Mesenchymal stem cell (in vitro differentiated cells and primary cell): Measurements from ENCODE around the gene TNFRSF8. TPM values are rescaled to one million over a fixed set of nuclear protein-coding genes. Genes with fewer than 3 reads are reported as not detected.

Source experiments
- DNase-seq: peaks from one replicate; pipeline ENCODE4 v3.0.0-alpha.2; 2013
- H2AFZ ChIP-seq: one replicate; pipeline ENCODE4 v1.6.1; 2013; ENCODE audit warnings: low read depth, mild to moderate bottlenecking, control low read depth, inconsistent platforms, low read length, moderate library complexity
- H2AK5ac ChIP-seq: 2 replicates; pipeline ENCODE4 v1.6.1; 2013; ENCODE audit warnings: low read length, moderate library complexity, mild to moderate bottlenecking, inconsistent platforms; ENCODE audit not compliant: severe bottlenecking
- H2BK120ac ChIP-seq: one replicate; pipeline ENCODE4 v1.6.1; 2013; ENCODE audit warnings: low read depth, mild to moderate bottlenecking, inconsistent platforms, low read length, moderate library complexity
- H2BK12ac ChIP-seq, 2 experiments: one replicate each; pipeline ENCODE4 v1.6.1; 2013; ENCODE audit warnings: inconsistent platforms in 2 of 2, low read length in 2 of 2, mild to moderate bottlenecking in 2 of 2, moderate library complexity in 2 of 2, control low read depth in 1 of 2
- H2BK15ac ChIP-seq: one replicate; pipeline ENCODE4 v1.6.1; 2013; ENCODE audit warnings: mild to moderate bottlenecking, low read depth, inconsistent platforms; ENCODE audit not compliant: poor library complexity, severe bottlenecking
- H2BK5ac ChIP-seq: 2 replicates; pipeline ENCODE4 v1.6.1; 2013; ENCODE audit warnings: low read depth, mild to moderate bottlenecking, low read length, control low read depth, inconsistent platforms; ENCODE audit not compliant: poor library complexity, severe bottlenecking
- H3K14ac ChIP-seq, 2 experiments: one replicate each; pipeline ENCODE4 v1.6.1; 2013; ENCODE audit warnings: inconsistent platforms in 2 of 2, low read length in 2 of 2, control low read depth in 1 of 2, mild to moderate bottlenecking in 1 of 2, moderate library complexity in 1 of 2
- H3K18ac ChIP-seq, 2 experiments: one replicate each; pipeline ENCODE4 v1.6.1; 2013; ENCODE audit warnings: inconsistent platforms in 2 of 2, low read length in 2 of 2, control low read depth in 1 of 2, low read depth in 1 of 2, mild to moderate bottlenecking in 1 of 2
- H3K23ac ChIP-seq, 2 experiments: one replicate each; pipeline ENCODE4 v1.6.1; 2013; ENCODE audit warnings: inconsistent platforms in 2 of 2, low read length in 2 of 2, mild to moderate bottlenecking in 2 of 2, moderate library complexity in 2 of 2, control low read depth in 1 of 2
- H3K27ac ChIP-seq: 2 replicates; pipeline ENCODE4 v1.5.1; 2013; ENCODE audit warnings: mild to moderate bottlenecking, moderate library complexity, low read length, control low read depth, inconsistent platforms; ENCODE audit not compliant: poor library complexity, severe bottlenecking
- H3K27me3 ChIP-seq, 2 experiments: 2 replicates each; pipeline versions ENCODE4 v1.6.1 to v1.7.0; 2013; ENCODE audit warnings: low read length in 2 of 2, mild to moderate bottlenecking in 2 of 2, moderate library complexity in 2 of 2, control low read depth in 1 of 2, inconsistent platforms in 1 of 2; ENCODE audit not compliant: control insufficient read depth in 1 of 2, insufficient read depth in 1 of 2
- H3K36me3 ChIP-seq, 2 experiments: 2 replicates each; pipeline versions ENCODE4 v1.6.1 to v1.7.0; 2013; ENCODE audit warnings: low read length in 2 of 2, control low read depth in 1 of 2, inconsistent platforms in 1 of 2, low read depth in 1 of 2, mild to moderate bottlenecking in 1 of 2; ENCODE audit not compliant: insufficient read depth in 2 of 2, control insufficient read depth in 1 of 2
- H3K4ac ChIP-seq, 2 experiments: one replicate each; pipeline ENCODE4 v1.6.1; 2013; ENCODE audit warnings: inconsistent platforms in 2 of 2, low read length in 2 of 2, mild to moderate bottlenecking in 2 of 2, moderate library complexity in 2 of 2, control low read depth in 1 of 2, low read depth in 1 of 2
- H3K4me1 ChIP-seq: 2 replicates; pipeline ENCODE4 v1.6.1; 2013; ENCODE audit warnings: low read depth, low read length, control low read depth; ENCODE audit not compliant: control insufficient read depth, insufficient read depth
- H3K4me2 ChIP-seq: 2 replicates; pipeline ENCODE4 v1.6.1; 2013; ENCODE audit warnings: low read length, mild to moderate bottlenecking, inconsistent platforms; ENCODE audit not compliant: poor library complexity, severe bottlenecking
- H3K4me3 ChIP-seq, 2 experiments: 2 replicates each; pipeline versions ENCODE4 v1.5.1 to v1.7.0; 2013; ENCODE audit warnings: low read length in 2 of 2, mild to moderate bottlenecking in 2 of 2, control low read depth in 1 of 2, low read depth in 1 of 2; ENCODE audit not compliant: insufficient read depth in 1 of 2
- H3K79me1 ChIP-seq: replicated peaks from 2 replicates; pipeline ENCODE4 v1.6.1; 2013; ENCODE audit warnings: mild to moderate bottlenecking, control low read depth, low read length, inconsistent platforms; ENCODE audit not compliant: poor library complexity, severe bottlenecking
- H3K9ac ChIP-seq: 2 replicates; pipeline ENCODE4 v1.7.0; 2013; ENCODE audit warnings: mild to moderate bottlenecking, low read length, moderate library complexity
- H3K9me3 ChIP-seq: 2 replicates; pipeline ENCODE4 v1.7.0; 2013; ENCODE audit warnings: mild to moderate bottlenecking, low read length; ENCODE audit not compliant: control insufficient read depth
- H4K8ac ChIP-seq: one replicate; pipeline ENCODE4 v1.6.1; 2013; ENCODE audit warnings: inconsistent platforms, mild to moderate bottlenecking, low read length, moderate library complexity
- H4K91ac ChIP-seq: one replicate; pipeline ENCODE4 v1.6.1; 2013; ENCODE audit warnings: mild to moderate bottlenecking, low read length, inconsistent platforms
- WGBS: methylation state at CpG from one replicate; pipeline ENCODE4 v1.1.7; 2013; ENCODE audit warnings: mixed read lengths; 5-methylcytosine and 5-hydroxymethylcytosine counted together
- small RNA-seq: library from polyadenylated mRNA; stranded (forward); fragments of <200 nt; extraction: miRNeasy Mini kit (QIAGEN cat#:217004); gene quantifications from one replicate; pipeline ENCODE3, GENCODE V24; 2013; ENCODE audit warnings: low read depth

TNFRSF8 gene

DNA sequence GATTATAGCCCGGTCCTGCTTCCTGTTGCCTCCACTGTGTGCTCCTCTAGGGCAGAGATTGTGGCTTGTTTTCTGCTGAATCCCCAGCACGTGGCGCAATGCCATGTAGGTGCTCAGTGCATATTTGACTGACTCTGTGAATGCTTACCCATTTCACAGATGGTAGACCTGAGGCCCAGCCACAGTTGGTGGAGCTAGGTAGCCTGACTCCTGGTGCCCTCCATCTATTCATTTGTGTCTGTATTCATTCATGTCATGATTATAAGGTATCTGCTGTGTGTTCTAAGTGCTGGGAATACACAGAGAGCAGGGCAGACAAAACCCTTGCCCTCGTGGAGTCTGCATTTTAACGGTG, 126.2 kb downstream of the TNFRSF8 start:
- H2BK5ac ChIP-seq = no peak overlapping the region
- DNase-seq = no peak
- H3K18ac ChIP-seq = peak overlapping the region in 1 of 2 experiments; percentile 31
- 80% methylated on average over 5 of the region's 5 CpGs for WGBS
- H3K4me1 ChIP-seq = peaks cover 25% of the 10 kb centered on the region
- H4K91ac ChIP-seq = no peak overlapping the region
- H3K79me1 ChIP-seq = no peaks in the 10 kb centered on the region
- H4K8ac ChIP-seq = no peak overlapping the region
- H2BK120ac ChIP-seq = no peak overlapping the region
- peak overlapping the region in 1 of 2 experiments; percentile 60 for H2BK12ac ChIP-seq
- no peaks in the 10 kb centered on the region for H3K9me3 ChIP-seq
- H2AK5ac ChIP-seq = no peak overlapping the region
- H2BK15ac ChIP-seq = no peak overlapping the region
- no peaks in the 10 kb centered on the region for H3K27me3 ChIP-seq
- peaks cover 0 to 48% of the 10 kb centered on the region in 2 experiments for H3K36me3 ChIP-seq
- H2AFZ ChIP-seq = no peak overlapping the region
- H3K14ac ChIP-seq = peak overlapping the region in 1 of 2 experiments; percentile 10
- H3K4me3 ChIP-seq = no peak overlapping the region
- H3K4me2 ChIP-seq = no peak overlapping the region
- no peak overlapping the region for H3K27ac ChIP-seq
- H3K23ac ChIP-seq = no peak overlapping the region
- no peak overlapping the region for H3K9ac ChIP-seq
- H3K4ac ChIP-seq = no peak overlapping the region

GRCh38 chr1:12191242-12192032, 128.3 kb downstream of the TNFRSF8 start:
- WGBS = 94% methylated on average over 58 of the region's 58 CpGs

More at GRCh38 chr1:12191242-12192032, 128.3 kb downstream of the TNFRSF8 start:
- H2BK5ac ChIP-seq = no peak overlapping the region
- no peak overlapping the region for H2BK120ac ChIP-seq
- H4K8ac ChIP-seq = no peak overlapping the region
- H3K79me1 ChIP-seq = no peaks in the 10 kb centered on the region
- H3K36me3 ChIP-seq = peaks cover 0 to 65% of the 10 kb centered on the region in 2 experiments
- H3K4me3 ChIP-seq = no peak overlapping the region
- peaks cover 5% of the 10 kb centered on the region for H3K4me1 ChIP-seq
- no peak overlapping the region for H3K4ac ChIP-seq
- no peak overlapping the region for H3K27ac ChIP-seq
- no peak overlapping the region for H2AFZ ChIP-seq
- no peak for DNase-seq
- no peaks in the 10 kb centered on the region for H3K27me3 ChIP-seq
- no peak overlapping the region for H3K23ac ChIP-seq
- peak overlapping the region; percentile 40 for H4K91ac ChIP-seq
- H3K4me2 ChIP-seq = no peak overlapping the region
- no peak overlapping the region for H3K18ac ChIP-seq
- H3K9me3 ChIP-seq = no peaks in the 10 kb centered on the region
- peak overlapping the region; percentile 50 for H2BK15ac ChIP-seq
- H2AK5ac ChIP-seq = no peak overlapping the region
- no peak overlapping the region for H2BK12ac ChIP-seq
- H3K9ac ChIP-seq = no peak overlapping the region
- H3K14ac ChIP-seq = no peak overlapping the region

Small RNA genes within 50 kb of the gene (small RNA-seq; reads per million reads assigned to genes)
- not detected for gene AL096840.1
- not detected for gene MIR4632
- gene MIR6729 = not detected
- not detected for gene RF00019
- not detected for gene RN7SL649P
- not detected for gene RNU6-777P
- gene RPL23AP89 = not detected
